Measurements from ENCODE around the gene FAAP20. TPM values are rescaled to one million over a fixed set of nuclear protein-coding genes. Genes with fewer than 3 reads are reported as not detected.

The FAAP20 gene
- total RNA-seq, 2 donors from 2014 or later = 18.5 to 24.3 TPM

- no peak for TF ChIP-seq CTCF (IDR thresholded peaks at IDR 0.05)
- Histone ChIP-seq H3K27ac (peak overlapping the region; percentile 88 to 95), H3K27me3 (no peaks in the 10 kb centered on the region), H3K4me1 (peaks cover 0 to 77% of the 10 kb centered on the region in 2 donors), H3K4me3 (no peak overlapping the region), H3K36me3 (no peaks in the 10 kb centered on the region), H3K9me3 (no peaks in the 10 kb centered on the region)
- no peak for DNase-seq (ENCODE audit: low spot score)
Observed at GRCh38 chr1:2209400-2210083, 15.0 kb upstream of the FAAP20 start.

- Histone ChIP-seq H3K27me3 (no peaks in the 10 kb centered on the region), H3K4me1 (peaks cover 0 to 77% of the 10 kb centered on the region in 2 donors), H3K9me3 (no peaks in the 10 kb centered on the region), H3K36me3 (no peaks in the 10 kb centered on the region), H3K4me3 (no peak overlapping the region), H3K27ac (peak overlapping the region; percentile 88 to 95)
- peak; percentile 89 for DNase-seq (ENCODE audit: low spot score)
- TF ChIP-seq CTCF (IDR thresholded peaks at IDR 0.05) = no peak
Observed at GRCh38 chr1:2208309-2209239, 14.0 kb upstream of the FAAP20 start.

GRCh38 chr1:2206813-2207487 lies 12.4 kb upstream of the FAAP20 start:
- Histone ChIP-seq H3K4me3 (peak overlapping the region; percentile 1 to 35), H3K9me3 (no peaks in the 10 kb centered on the region), H3K4me1 (peaks cover 0 to 67% of the 10 kb centered on the region in 2 donors), H3K36me3 (no peaks in the 10 kb centered on the region), H3K27me3 (no peaks in the 10 kb centered on the region), H3K27ac (peak overlapping the region; percentile 88 to 95)
- DNase-seq (ENCODE audit: low spot score) = no peak
- no peak for TF ChIP-seq CTCF (IDR thresholded peaks at IDR 0.05)

GRCh38 chr1:2205191-2205952 lies 10.8 kb upstream of the FAAP20 start:
- Histone ChIP-seq H3K36me3 (no peaks in the 10 kb centered on the region), H3K4me3 (peak overlapping the region; percentile 40 to 61), H3K27ac (peak overlapping the region; percentile 88 to 95), H3K27me3 (no peaks in the 10 kb centered on the region), H3K9me3 (no peaks in the 10 kb centered on the region), H3K4me1 (peaks cover 0 to 75% of the 10 kb centered on the region in 2 donors)
- peak in 1 of 2 donors; percentile 27 for TF ChIP-seq CTCF (IDR thresholded peaks at IDR 0.05)
- DNase-seq (ENCODE audit: low spot score) = peak; percentile 97

Measured in right atrium auricular region (tissue), 2 donors.